Measurements from ENCODE around the gene GALNT5.
A peak's percentile ranks its signal among the peaks of the same experiment; 100 is the strongest.

GALNT5 gene

DNA sequence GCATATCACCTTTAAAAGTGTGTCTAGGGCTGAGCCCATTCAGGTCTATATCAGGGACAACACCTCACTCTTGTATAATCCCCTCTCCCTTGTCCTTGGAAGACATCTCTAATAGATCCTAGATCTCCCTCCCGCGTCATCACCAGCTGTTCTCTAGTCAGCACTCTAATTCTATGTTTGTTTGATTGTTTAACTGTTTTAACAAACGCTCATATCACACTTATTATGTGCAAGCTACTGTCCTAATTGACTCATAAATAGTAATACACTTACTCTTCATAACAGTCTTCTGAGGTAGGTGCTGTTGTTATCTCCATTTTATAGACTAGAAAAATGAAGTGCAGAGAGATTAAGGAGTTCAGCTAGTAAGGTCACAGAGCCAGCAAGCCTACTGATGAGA, 69.7 kb downstream of the GALNT5 start:
- TF ChIP-seq, protein P1, sequence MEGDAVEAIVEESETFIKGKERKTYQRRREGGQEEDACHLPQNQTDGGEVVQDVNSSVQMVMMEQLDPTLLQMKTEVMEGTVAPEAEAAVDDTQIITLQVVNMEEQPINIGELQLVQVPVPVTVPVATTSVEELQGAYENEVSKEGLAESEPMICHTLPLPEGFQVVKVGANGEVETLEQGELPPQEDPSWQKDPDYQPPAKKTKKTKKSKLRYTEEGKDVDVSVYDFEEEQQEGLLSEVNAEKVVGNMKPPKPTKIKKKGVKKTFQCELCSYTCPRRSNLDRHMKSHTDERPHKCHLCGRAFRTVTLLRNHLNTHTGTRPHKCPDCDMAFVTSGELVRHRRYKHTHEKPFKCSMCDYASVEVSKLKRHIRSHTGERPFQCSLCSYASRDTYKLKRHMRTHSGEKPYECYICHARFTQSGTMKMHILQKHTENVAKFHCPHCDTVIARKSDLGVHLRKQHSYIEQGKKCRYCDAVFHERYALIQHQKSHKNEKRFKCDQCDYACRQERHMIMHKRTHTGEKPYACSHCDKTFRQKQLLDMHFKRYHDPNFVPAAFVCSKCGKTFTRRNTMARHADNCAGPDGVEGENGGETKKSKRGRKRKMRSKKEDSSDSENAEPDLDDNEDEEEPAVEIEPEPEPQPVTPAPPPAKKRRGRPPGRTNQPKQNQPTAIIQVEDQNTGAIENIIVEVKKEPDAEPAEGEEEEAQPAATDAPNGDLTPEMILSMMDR (IDR thresholded peaks at IDR 0.05) = no peak
- DNase-seq = no peak
- intact Hi-C loops (cut with DNase I; ENCODE audit: low total_unique reads) = no loop called here

DNA sequence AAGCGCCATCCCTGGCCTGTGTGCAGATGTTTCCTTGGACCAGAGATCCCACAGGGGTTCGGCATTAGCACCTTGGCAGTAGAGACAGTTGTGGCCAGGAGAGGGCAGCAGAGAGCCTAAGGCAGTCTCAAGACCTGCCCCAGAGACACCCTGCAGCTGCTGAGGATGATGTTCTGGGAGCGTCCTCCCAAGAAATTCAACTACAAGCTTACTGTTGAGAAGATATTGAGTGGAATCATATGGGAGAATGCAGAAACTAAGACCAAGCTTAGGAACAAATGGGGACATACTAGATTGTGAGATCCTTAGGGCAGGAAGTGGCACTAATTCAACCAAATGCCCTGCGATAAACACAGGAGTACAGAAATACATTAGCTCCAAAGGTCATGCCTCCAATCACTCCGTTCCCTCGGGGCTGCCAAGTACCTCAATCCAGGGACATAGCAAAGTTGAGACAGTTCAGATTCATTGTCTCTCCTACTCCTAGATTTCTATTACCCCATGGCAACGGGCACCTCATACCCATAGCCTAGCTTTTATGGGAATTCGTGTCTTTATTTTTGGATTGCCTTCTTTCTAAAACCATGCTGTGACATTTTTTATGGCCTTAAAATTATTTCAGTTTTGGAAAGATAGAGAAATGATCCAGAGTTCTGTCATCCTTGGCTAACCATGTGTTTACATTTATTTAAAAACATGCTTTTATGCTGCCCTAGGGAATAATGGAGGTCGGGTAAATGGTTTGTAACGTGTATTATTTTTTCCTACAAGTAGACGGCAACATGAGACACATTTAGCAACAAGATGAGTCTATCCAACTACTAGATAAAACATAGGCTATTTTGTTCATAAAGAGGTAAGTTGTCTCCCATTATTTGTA, 70.4 kb downstream of the GALNT5 start:
- Histone ChIP-seq H3K36me3 (no peaks in the 10 kb centered on the region), H3K9me3 (no peaks in the 10 kb centered on the region), H3K4me1 (peaks cover 0 to 27% (median 7%) of the 10 kb centered on the region in 4 donors), H3K27ac (peak overlapping the region in 1 of 2 donors; percentile 48), H3K4me3 (no peak overlapping the region), H3K27me3 (no peaks in the 10 kb centered on the region)
- intact Hi-C loops (cut with DNase I; ENCODE audit: low total_unique reads) = no loop called here
- peak; percentile 83 to 84 for DNase-seq
- TF ChIP-seq, protein P1 (IDR thresholded peaks at IDR 0.05) = peak; percentile 68 to 92

More for the DNA sequence above, 69.7 kb downstream of the GALNT5 start:
- Histone ChIP-seq H3K9me3 (no peaks in the 10 kb centered on the region), H3K27me3 (no peaks in the 10 kb centered on the region), H3K4me3 (no peak overlapping the region), H3K27ac (peak overlapping the region in 1 of 2 donors; percentile 48), H3K4me1 (peaks cover 0 to 27% (median 7%) of the 10 kb centered on the region in 4 donors), H3K36me3 (no peaks in the 10 kb centered on the region)

DNA sequence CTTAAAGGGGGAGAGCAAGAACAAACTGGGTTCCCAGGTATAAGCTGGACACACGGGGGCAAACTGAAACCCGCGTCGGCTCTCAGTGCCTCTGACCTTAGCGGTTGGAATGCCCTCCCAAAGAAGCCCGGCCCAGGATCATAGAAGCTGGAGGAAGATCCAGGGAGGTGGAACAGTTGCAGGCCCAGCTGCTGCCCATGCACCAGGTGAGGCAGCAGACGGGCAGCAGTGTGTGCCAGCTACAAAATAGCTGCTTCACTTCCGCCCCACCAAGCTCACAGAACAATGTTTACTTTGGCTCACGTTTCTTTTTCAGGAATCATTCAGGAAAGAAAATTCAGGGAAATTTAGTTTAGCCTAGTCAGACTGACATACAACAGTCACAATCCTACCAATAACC, 72.0 kb downstream of the GALNT5 start:
- no peak for DNase-seq
- intact Hi-C loops (cut with DNase I; ENCODE audit: low total_unique reads) = no loop called here
- Histone ChIP-seq H3K36me3 (no peaks in the 10 kb centered on the region), H3K27me3 (no peaks in the 10 kb centered on the region), H3K9me3 (no peaks in the 10 kb centered on the region), H3K4me1 (peaks cover 0 to 27% (median 7%) of the 10 kb centered on the region in 4 donors), H3K4me3 (no peak overlapping the region), H3K27ac (no peak overlapping the region)
- TF ChIP-seq, protein P1 (IDR thresholded peaks at IDR 0.05) = no peak

DNA sequence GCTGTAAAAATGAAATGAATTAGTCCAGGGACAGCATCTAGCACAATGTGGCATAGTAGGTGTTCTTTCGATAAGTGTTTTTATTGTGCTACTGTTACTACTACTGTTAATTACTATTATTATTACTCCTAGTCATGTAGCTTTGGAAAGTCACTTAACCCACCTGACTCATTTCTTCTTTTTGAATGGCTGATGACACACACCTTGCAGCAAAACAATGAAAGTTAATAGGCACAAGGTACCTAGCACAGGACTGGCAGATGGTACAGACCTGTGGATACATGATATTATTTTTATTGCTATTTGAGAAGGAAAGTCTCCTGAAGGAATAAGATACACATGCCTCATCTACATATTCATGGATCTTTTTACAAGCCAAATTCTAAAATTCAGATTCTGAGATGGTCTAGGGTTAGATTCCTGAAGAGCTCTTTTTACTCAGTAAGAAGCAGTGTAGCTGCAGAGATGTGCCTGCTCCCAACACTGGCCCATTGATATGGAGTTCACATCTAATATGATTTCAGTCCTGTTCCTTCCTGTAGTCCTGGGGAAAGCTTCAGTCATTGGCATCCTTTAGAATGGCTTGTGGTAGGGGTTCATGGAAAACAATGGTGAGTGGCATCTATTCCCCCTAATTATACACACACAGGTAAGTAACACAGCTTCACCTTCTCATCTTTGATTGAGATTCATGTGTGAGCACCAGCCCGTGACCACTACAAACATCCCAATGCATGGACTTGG, 76.0 kb downstream of the GALNT5 start:
- peaks cover 0 to 12% (median 0%) of the 10 kb centered on the region in 4 donors for H3K4me1 ChIP-seq
- no peak overlapping the region for H3K4me3 ChIP-seq
- intact Hi-C loops (cut with DNase I; ENCODE audit: low total_unique reads) = loop anchor here (10.0 kb wide), 1 partner anchor 161 kb away; no protein-coding TSS in a partner anchor
- H3K36me3 ChIP-seq = no peaks in the 10 kb centered on the region
- TF ChIP-seq, protein P1 (IDR thresholded peaks at IDR 0.05) = no peak
- no peaks in the 10 kb centered on the region for H3K9me3 ChIP-seq
- H3K27me3 ChIP-seq = no peaks in the 10 kb centered on the region
- H3K27ac ChIP-seq = no peak overlapping the region
- no peak for DNase-seq

DNA sequence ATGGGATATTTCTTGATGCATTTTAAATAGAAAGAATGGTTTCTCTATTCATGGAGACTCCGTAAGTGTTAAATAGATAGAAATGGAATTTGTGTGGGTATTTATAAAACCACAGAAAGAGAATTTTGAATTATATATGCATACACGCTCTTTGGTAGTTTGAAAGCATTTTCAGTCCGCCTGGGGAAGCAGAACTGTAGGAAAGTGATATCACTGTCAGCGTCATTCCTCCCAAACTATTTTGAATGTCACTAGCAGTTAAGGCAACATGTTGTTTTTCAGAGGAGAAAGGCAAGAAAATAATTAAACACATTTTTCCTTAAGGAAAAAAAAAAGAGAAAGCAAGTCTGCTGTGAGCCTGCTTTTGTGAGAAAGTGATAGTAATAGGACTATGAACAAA, 76.8 kb downstream of the GALNT5 start:
- intact Hi-C loops (cut with DNase I; ENCODE audit: low total_unique reads) = loop anchor here (10.0 kb wide), 1 partner anchor 160 kb away; no protein-coding TSS in a partner anchor
- TF ChIP-seq, protein P1 (IDR thresholded peaks at IDR 0.05) = no peak
- H3K4me3 ChIP-seq = no peak overlapping the region
- no peak for DNase-seq
- peaks cover 0 to 5% (median 0%) of the 10 kb centered on the region in 4 donors for H3K4me1 ChIP-seq
- no peaks in the 10 kb centered on the region for H3K36me3 ChIP-seq
- no peak overlapping the region for H3K27ac ChIP-seq
- H3K27me3 ChIP-seq = no peaks in the 10 kb centered on the region
- H3K9me3 ChIP-seq = no peaks in the 10 kb centered on the region

Data from tibial artery (tissue), 4 donors.